AG04449 (cell line): ENCODE results near the gene IL34.
"Not testable (repeated sequence)": the region's sequence is repeated elsewhere in the genome, so short reads cannot be mapped to it uniquely, and the experiment has no call there.

ENCODE experiments used
- CTCF ChIA-PET: fragments of 350-600 bp; formaldehyde crosslinking; extraction: SDS; loops from one replicate; lab custom pipeline; 2021; ENCODE audit warnings: antibody characterized with exemption; lab: Yijun Ruan, JAX
- POLR2A ChIA-PET: fragments of 400-600, 350-600 bp; formaldehyde crosslinking; extraction: SDS; loops from one replicate; lab custom pipeline; 2020; ENCODE audit warnings: antibody characterized with exemption, inconsistent platforms; lab: Yijun Ruan, JAX
- DNase-seq: peaks from one replicate; pipeline ENCODE4 v3.0.0-alpha.2; 2010; ENCODE audit warnings: low read depth, low spot score
- H3K4me3 ChIP-seq: 2 replicates; pipeline ENCODE4 v1.5.1; 2011; ENCODE audit warnings: low read depth, mild to moderate bottlenecking, control low read depth, low read length
- TF ChIP-seq, protein P1 (sequence below): IDR thresholded peaks from one replicate; pipeline ENCODE4 v1.5.1; 2011; ENCODE audit warnings: mild to moderate bottlenecking, moderate library complexity, low read length, control low read depth, inconsistent platforms; ENCODE audit not compliant: insufficient read depth; ENCODE audit errors: missing control alignments

Gene IL34

DNA sequence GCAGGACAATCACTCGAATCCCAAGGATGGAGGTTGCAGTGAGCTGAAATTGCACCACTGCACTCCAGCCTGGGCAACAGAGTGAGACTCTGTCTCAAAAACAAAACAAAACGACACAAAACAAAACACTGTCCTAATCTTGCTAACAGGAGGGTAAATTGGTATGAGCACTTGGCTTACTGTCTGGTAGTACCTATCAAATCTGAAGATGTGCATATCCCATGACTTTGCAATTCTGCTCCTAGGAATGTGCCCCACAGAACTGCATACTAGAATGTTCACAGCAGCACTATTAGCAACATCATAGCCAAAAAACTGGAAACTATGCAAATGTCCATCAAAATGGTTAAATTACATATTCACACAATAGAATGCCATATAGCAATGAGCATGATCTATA lies 23.8 kb downstream of the IL34 start:
- POLR2A ChIA-PET = no interaction called here

DNA sequence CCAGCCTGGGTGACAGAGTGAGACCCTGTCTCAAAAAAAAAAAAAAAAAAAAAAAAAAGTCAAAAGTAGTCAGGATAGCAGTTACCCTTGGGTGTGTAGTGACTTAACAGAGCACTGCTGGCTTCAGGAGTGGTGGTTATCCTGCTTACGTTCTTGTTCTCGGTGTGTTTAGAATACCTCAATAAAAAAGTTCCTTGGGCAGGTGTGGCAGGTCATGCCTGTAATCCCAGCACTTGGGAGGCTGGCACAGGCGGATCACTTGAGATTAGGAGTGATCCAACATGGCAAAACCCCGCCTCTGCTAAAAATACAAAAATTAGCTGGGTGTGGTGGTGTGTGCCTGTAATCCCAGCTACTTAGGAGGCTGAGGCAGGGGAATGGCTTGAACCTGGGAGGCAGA lies 24.6 kb downstream of the IL34 start:
- H3K4me3 ChIP-seq, POLR2A ChIA-PET, DNase-seq: not testable (repeated sequence)
- CTCF ChIA-PET = interaction anchor here (1.5 kb wide), 1 partner anchor 17 kb away, joined by 4 read pairs; no protein-coding TSS in a partner anchor

More for the DNA sequence above, 23.8 kb downstream of the IL34 start:
- CTCF ChIA-PET = interaction anchor here (1.1 to 6.7 kb wide), 5 partner anchors 9 to 100 kb away, joined by 3 to 69 read pairs (median 4); no protein-coding TSS in a partner anchor
- TF ChIP-seq, protein P1, sequence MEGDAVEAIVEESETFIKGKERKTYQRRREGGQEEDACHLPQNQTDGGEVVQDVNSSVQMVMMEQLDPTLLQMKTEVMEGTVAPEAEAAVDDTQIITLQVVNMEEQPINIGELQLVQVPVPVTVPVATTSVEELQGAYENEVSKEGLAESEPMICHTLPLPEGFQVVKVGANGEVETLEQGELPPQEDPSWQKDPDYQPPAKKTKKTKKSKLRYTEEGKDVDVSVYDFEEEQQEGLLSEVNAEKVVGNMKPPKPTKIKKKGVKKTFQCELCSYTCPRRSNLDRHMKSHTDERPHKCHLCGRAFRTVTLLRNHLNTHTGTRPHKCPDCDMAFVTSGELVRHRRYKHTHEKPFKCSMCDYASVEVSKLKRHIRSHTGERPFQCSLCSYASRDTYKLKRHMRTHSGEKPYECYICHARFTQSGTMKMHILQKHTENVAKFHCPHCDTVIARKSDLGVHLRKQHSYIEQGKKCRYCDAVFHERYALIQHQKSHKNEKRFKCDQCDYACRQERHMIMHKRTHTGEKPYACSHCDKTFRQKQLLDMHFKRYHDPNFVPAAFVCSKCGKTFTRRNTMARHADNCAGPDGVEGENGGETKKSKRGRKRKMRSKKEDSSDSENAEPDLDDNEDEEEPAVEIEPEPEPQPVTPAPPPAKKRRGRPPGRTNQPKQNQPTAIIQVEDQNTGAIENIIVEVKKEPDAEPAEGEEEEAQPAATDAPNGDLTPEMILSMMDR = no peak
- no peak for DNase-seq
- H3K4me3 ChIP-seq = no peak overlapping the region

DNA sequence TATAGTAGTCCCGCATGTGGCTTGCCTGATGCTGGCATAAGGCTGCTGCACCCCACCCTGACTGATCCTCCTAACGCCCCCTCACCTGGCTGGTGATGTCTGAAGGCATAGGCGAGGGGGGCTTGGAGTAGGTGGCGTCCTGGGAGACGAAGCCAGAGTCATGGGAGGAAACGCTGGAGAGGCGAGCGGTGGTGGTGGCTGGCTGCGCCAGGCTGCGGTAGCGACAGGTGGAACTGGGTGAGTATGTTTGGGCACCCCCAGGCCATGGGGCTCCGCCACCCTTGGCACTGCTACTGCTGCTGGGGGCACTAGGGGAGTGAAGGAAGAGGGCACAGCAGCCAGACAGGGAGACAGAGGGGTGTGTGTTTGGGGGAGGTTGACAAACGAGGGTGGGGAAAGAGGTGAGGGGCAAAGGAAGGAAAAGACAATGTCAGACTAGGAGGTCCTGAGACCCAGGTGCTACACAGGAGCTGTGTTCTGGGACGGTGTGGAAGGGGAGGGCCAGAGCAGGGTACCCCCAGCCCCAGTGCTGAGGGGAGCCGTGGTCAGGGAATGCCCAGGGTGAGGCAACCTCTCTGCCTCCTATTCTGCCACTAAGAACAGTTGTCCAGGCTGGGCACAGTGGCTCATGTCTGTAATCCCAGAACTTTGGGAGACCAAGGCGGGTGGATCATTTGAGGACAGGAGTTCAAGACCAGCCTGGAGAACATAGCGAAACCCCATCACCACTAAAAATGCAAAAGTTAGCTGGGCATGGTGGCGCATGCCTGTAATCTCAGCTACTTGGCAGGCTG lies 28.1 kb downstream of the IL34 start:
- ChIA-PET POLR2A (no interaction called here), CTCF (interaction anchor here (1.2 to 14.6 kb wide), 3 partner anchors 12 to 97 kb away, joined by 3 to 320 read pairs (median 6); no protein-coding TSS in a partner anchor)
- H3K4me3 ChIP-seq = no peak overlapping the region
- TF ChIP-seq, protein P1 = no peak
- DNase-seq = no peak

GRCh38 chr16:70675851-70676513 lies 29.6 kb downstream of the IL34 start:
- ChIA-PET POLR2A (no interaction called here), CTCF (interaction anchor here (1.1 to 14.6 kb wide), 3 partner anchors 9 to 95 kb away, joined by 3 to 320 read pairs (median 5); no protein-coding TSS in a partner anchor)
- DNase-seq = no peak
- TF ChIP-seq, protein P1 = no peak
- no peak overlapping the region for H3K4me3 ChIP-seq

GRCh38 chr16:70676675-70677498 lies 30.5 kb downstream of the IL34 start:
- ChIA-PET POLR2A (no interaction called here), CTCF (interaction anchor here (1.1 to 14.6 kb wide), 5 partner anchors 8 to 94 kb away, joined by 3 to 320 read pairs (median 6); no protein-coding TSS in a partner anchor)
- no peak overlapping the region for H3K4me3 ChIP-seq
- TF ChIP-seq, protein P1 = no peak
- no peak for DNase-seq

GRCh38 chr16:70677499-70678120 lies 31.3 kb downstream of the IL34 start:
- ChIA-PET CTCF (interaction anchor here (1.5 to 14.6 kb wide), 3 partner anchors 10 to 94 kb away, joined by 6 to 320 read pairs (median 19); no protein-coding TSS in a partner anchor), POLR2A (no interaction called here)
- TF ChIP-seq, protein P1 = no peak
- no peak for DNase-seq
- no peak overlapping the region for H3K4me3 ChIP-seq
